EH (cell line): Measurements from ENCODE around the gene GPR183.
A peak's percentile ranks its signal among the peaks of the same experiment; 100 is the strongest.

Experiments used
- DNase-seq: peaks from one replicate; pipeline ENCODE4 v3.0.0-alpha.2; 2015; ENCODE audit warnings: low read depth

The GPR183 gene

GRCh38 chr13:99339230-99339721 is 32.1 kb upstream of the GPR183 start:
- no peak for DNase-seq

GRCh38 chr13:99335603-99336002 is 28.4 kb upstream of the GPR183 start:
- DNase-seq = no peak

DNA sequence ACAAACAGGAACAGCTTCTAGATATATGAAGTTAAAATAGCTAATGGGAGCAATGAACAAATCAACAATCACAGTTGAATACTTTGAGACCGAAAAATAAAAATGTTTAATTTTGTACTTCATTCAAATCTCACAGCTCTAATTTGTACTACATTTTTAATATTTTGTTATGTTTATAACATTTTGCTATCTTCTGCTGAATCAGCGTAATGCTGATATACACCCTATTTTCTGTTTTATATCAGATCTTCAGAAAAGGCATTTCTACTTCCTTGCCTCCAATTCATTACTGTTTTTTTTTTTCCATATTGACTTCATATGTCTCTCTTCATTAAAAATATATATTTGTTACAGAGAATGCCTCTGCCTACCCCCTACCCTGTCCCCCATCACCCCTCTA is 27.9 kb upstream of the GPR183 start:
- no peak for DNase-seq

DNA sequence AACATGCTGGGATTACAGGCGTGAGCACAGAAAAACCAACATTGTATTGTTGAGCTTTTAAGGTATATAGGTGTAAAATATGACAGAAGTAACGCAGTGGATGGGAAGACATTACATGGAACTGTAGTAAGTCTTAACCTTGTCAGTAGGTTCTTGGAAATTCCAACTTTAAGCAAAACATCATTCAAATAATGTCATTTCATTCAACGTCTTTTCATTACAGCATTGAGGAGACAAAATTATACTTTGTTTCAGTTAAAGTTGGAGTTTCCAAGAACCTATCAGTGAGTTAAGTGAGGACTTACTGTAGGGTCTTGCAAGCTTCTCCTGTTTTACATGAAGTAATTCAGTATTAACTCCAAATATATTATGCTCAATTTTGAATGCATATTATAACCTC is 27.0 kb upstream of the GPR183 start:
- no peak for DNase-seq

- no peak for DNase-seq
These were observed 25.3 kb upstream of the GPR183 start for GRCh38 chr13:99332456-99332855.

DNA sequence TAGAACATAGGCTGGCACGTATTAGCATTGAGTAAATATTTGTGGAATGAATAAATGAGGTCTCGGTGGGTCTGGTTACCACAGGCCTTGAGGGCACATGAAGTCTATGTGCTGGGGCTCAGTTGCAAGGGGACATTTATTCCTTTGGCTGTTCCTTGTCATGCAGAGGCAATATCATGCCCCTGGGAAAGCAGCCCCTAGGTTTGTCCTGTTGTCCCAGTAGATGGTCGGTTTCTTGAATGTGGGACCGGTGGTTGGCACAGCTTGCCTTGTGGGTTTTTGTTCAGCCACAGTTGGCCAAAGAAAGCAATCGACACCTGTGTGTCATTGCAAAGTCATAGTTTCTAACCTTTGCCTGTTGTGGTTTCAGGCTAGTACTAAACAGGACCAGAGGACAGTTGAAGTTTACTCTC is 24.7 kb upstream of the GPR183 start:
- DNase-seq = no peak

DNA sequence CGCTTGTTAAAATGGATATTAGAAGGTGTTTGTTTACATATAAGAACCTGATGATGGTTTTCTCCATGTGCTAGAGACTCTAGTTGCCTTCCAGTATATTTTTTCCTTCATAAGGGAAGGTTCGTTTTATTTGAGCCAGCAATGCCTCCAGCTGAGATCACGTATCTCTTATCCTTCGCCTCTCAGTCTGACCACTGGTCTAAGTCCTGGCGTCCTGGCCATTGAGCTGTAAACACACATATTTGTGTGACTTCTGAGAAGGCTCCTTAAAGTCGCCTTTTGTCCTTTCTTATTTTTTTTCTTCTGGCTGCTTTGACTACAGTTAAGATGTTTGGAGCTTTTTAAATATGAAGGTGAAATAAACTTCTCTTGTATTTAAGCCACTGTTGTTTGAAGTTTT is 23.7 kb upstream of the GPR183 start:
- DNase-seq = no peak

DNA sequence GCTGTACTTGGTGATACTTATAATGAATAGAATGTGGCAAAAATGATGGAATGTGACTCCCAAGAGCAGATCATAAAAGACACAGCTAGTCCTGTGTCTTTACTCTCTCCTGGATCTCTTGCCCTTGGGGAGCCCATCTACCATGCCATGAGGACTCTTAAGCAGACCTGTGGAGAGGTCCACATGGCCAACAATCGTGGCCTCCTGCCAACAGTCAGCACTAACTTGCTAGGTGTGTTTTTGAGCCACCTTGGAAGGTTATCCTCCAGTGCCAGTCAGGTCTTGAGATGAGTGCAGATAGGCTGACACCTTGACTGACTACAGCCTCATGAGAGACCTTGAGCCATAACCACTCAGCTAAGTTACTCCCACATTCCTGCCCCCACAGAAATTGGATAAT is 22.3 kb upstream of the GPR183 start:
- DNase-seq = no peak

DNA sequence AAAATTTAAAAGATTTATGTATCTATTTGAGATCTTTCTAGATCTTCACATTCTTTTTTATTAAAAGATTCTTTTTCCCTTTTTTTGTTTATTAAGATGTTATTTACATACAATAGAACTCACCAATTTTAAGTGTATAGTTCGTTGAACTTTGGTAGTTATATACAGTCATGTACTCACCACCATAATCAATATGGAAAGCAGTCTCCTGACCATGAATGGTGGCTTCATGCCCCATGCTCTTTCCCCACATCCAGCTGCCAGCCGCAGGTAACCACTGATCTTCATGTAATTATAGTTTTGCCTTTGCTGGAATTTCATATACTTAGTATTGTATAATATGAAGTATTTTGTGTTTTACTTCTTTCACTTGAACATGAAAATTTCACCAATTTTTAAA is 20.6 kb upstream of the GPR183 start:
- no peak for DNase-seq

DNA sequence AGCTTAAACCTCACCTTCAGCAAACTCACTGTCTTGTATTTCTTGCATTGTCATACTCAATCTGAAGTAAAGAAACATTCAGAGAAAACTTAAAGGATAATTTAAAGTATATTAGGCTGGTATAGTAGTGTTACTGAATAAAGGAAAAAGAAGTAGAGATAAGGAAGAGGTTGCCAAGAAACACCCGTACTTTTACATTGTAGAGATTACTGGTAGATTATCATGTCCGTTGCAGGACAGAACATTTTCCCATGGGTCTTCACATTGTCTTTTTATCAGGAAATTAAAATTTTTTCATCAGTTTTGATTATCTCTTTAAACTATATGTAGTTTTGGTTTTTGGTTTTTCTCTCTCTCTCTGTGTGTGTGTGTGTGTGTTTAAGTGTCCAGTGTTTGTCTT is 19.9 kb upstream of the GPR183 start:
- no peak for DNase-seq

DNA sequence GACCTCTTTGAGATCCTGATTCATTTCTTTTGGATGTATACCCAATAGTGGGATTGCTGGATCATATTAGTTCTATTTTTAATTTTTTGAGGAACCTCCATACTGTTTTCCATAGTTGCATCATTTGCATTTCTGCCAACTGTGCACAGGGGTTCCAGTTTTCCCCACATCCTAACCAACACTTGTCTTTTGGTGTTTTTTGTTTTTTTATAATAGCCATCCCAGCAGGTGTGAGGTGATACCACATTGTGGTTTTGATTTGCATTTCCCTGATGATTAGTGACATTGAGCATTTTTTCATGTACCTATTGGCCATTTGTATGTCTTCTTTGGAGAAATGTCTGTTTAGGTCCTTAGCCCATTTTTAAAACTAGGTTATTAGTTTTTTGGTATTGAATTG is 18.8 kb upstream of the GPR183 start:
- no peak for DNase-seq

GRCh38 chr13:99323488-99323887 is 16.3 kb upstream of the GPR183 start:
- DNase-seq = peak; percentile 51

GRCh38 chr13:99322297-99323103 is 15.3 kb upstream of the GPR183 start:
- DNase-seq = peak; percentile 91

DNA sequence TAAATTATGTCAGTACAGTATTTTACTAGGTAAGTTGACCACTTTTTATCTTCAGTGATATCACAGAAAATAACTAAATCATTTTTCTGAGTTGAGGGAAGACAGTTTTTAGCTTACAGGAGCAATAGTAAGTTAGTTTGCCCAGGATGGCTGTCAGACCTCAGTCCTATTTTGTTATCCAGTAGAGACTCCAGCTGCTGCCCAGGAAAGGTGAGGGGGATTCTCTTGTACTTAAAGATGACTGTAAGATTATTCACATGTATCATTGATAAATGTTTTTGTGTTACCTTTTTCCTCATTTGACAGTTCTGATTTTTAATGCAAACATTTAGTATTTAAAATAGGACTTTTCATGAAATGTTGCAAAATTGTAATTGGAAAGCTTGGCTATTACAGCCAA is 14.5 kb upstream of the GPR183 start:
- no peak for DNase-seq

GRCh38 chr13:99320693-99321481 is 13.7 kb upstream of the GPR183 start:
- DNase-seq = peak; percentile 81

GRCh38 chr13:99316657-99317256 is 9.6 kb upstream of the GPR183 start:
- no peak for DNase-seq

DNA sequence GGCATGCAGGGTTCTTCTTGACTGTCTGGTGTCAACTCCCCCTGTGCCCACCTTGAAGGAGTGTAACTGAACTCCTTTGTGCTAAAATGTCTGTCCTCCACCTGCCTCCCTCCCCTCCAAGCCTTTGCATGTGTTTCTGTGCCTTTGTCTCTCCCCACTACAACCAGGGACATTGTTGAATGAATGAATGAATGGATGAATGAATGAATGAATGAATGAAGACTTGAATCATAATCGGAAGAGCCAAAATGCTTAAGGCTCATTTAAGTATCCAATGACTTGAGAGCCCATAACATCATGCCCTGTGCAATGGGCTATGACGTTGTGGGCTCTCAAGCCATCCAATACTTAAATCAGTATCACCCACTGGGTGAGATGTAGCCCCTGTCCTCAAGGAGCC is 9.0 kb upstream of the GPR183 start:
- no peak for DNase-seq

GRCh38 chr13:99315186-99315585 is 8.0 kb upstream of the GPR183 start:
- DNase-seq = no peak

DNA sequence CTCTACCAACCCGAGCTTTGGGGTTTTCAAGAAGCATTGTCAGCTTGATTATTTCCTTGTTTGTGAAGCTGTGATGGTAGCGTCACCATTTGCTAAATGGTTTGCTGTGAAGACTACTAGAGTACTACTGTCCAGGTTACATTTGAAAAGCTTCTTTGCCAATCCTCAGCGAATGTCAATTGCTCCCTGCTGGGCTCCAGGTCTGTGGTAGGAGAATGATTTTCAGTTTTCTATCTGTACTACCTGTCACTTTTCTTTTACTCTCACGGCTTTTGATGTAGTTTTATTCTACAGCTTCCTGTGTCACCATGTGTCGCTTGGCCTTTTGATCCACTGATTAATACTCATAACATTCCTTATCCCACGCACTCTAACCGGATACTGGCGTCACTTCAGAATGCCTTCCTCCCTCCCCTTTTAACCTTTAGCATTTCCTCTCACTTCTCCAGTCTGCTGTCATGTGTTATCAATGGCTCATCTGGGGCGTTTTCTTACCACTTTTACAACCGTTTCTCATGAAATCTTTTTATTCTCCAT is 7.5 kb upstream of the GPR183 start:
- DNase-seq = peak; percentile 78

- no peak for DNase-seq
These were observed 6.7 kb upstream of the GPR183 start for GRCh38 chr13:99313941-99314340.

DNA sequence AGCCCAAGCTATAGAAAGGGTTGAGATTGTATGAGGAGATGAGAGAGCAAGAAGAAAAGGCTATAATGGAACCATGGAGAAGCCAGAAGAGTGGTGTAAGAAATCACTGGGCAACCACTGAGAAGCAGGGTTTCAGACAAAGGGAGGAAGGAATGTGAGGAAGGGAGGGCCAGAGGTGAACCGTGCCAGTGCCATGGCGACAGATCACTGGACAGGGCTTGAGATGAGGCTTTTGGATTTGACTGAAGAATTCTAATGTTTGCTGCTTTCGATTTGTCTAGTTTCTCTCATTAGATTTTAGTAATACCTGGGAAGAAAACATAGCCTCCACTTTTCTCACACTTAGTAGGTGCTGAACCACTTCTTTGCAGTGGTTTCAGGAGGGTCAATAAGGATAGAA is 6.3 kb upstream of the GPR183 start:
- peak; percentile 36 for DNase-seq

- DNase-seq = peak; percentile 87
These were observed 5.3 kb upstream of the GPR183 start for GRCh38 chr13:99312493-99312883.
